ENCODE data around the gene NFIX. TPM values are rescaled to one million over a fixed set of nuclear protein-coding genes. Genes with fewer than 3 reads are reported as not detected.

Gene NFIX
- polyA plus RNA-seq, 3 donors: 0.25 to 3.7 (median 0.90) TPM

DNA sequence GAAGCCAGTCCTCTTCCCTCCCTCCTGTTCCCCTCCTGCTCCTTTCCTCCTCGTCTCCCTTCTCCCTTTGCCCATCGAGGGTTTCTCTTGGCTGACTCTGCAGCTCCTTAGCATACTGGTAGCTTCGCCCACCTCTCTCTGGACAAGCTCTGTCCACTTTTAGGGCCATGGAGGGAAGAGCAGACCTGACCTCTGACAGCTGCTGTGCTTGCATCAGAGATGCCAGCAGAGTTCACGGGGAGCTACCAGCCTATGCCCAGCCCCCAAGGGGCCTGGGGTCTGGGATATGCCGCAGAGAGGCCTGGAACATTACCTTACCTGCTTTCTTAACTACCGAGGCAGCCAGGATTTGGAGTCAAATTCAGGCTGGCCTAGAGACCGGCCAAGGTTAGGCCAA is 87.7 kb downstream of the NFIX start:
- WGBS (ENCODE audit: insufficient coverage): 80% methylated on average over 7 of the region's 7 CpGs
- H3K4me2 ChIP-seq (replicated peaks; ENCODE audit: extremely low read depth, low read length, poor library complexity, severe bottlenecking): no peak overlapping the region
- H3K9me3 ChIP-seq (replicated peaks in 1 of 2; ENCODE audit: control insufficient read depth in 1 of 2, insufficient read depth in 1 of 2, low read length in 2 of 2): no peaks in the 10 kb centered on the region
- Mint-ChIP-seq H3K4me3 (no peak overlapping the region), H3K9me3 (no peaks in the 10 kb centered on the region), H3K36me3 (peaks cover 2 to 3% of the 10 kb centered on the region in 2 donors), H3K4me1 (peaks cover 20% of the 10 kb centered on the region), H3K27me3 (ENCODE audit: low read depth in 3 of 3) (peaks cover 2 to 5% (median 3%) of the 10 kb centered on the region in 3 donors), H3K27ac (peak overlapping the region in 1 of 7 donors; percentile 46)
- H3K27ac ChIP-seq (ENCODE audit: low read depth in 1 of 2, low read length in 2 of 2): no peak overlapping the region
- no peaks in the 10 kb centered on the region for H3K79me2 ChIP-seq (ENCODE audit: insufficient read depth, low read length)
- TF ChIP-seq, protein P1, sequence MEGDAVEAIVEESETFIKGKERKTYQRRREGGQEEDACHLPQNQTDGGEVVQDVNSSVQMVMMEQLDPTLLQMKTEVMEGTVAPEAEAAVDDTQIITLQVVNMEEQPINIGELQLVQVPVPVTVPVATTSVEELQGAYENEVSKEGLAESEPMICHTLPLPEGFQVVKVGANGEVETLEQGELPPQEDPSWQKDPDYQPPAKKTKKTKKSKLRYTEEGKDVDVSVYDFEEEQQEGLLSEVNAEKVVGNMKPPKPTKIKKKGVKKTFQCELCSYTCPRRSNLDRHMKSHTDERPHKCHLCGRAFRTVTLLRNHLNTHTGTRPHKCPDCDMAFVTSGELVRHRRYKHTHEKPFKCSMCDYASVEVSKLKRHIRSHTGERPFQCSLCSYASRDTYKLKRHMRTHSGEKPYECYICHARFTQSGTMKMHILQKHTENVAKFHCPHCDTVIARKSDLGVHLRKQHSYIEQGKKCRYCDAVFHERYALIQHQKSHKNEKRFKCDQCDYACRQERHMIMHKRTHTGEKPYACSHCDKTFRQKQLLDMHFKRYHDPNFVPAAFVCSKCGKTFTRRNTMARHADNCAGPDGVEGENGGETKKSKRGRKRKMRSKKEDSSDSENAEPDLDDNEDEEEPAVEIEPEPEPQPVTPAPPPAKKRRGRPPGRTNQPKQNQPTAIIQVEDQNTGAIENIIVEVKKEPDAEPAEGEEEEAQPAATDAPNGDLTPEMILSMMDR (IDR thresholded peaks at IDR 0.05): no peak
- DNase-seq: no peak
- H3K9ac ChIP-seq (ENCODE audit: insufficient read depth, low read length, poor library complexity, severe bottlenecking): no peak overlapping the region
- H3K27me3 ChIP-seq (ENCODE audit: control insufficient read depth in 2 of 2, insufficient read depth in 2 of 2, low read length in 2 of 2): no peaks in the 10 kb centered on the region
- intact Hi-C loops (cut with micrococcal nuclease): no loop called here
- no peak overlapping the region for H2AFZ ChIP-seq (ENCODE audit: insufficient read depth, low read depth, low read length, poor library complexity, severe bottlenecking)
- H3K4me1 ChIP-seq (ENCODE audit: control insufficient read depth in 1 of 2, insufficient read depth in 2 of 2, low read length in 2 of 2): peaks cover 12 to 13% of the 10 kb centered on the region in 2 donors
- no peaks in the 10 kb centered on the region for H4K20me1 ChIP-seq (ENCODE audit: insufficient read depth, low read length)
- H3K4me3 ChIP-seq (replicated peaks in 1 of 3; ENCODE audit: low read depth in 2 of 3, low read length in 3 of 3): no peak overlapping the region
- H3K36me3 ChIP-seq (replicated peaks in 1 of 2; ENCODE audit: control insufficient read depth in 1 of 2, insufficient read depth in 2 of 2, low read length in 2 of 2): no peaks in the 10 kb centered on the region

DNA sequence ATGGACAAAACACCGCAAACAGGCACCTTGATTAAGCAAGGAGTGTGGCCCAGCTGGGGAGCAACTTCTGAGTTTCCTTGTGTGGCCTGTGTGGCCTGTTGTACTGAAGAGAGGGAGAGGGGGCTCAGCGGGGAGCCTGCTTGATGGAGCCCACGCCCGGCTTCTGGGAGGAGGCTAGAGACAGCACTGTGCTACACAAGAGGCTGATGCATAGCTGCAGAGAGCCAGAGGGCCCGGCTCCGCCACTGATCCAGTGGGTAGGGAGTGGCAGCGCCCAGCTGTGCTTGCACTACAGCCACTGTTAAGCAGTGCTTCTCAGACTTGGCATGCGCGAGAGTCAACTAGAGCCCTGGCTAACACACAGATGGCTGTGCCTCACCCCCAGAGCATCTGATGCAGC is 88.4 kb downstream of the NFIX start:
- no peak overlapping the region for H3K9ac ChIP-seq (ENCODE audit: insufficient read depth, low read length, poor library complexity, severe bottlenecking)
- Mint-ChIP-seq H3K36me3 (peaks cover 2 to 3% of the 10 kb centered on the region in 2 donors), H3K27me3 (ENCODE audit: low read depth in 3 of 3) (peaks cover 3 to 5% (median 5%) of the 10 kb centered on the region in 3 donors), H3K4me1 (peaks cover 22% of the 10 kb centered on the region), H3K27ac (no peak overlapping the region), H3K4me3 (no peak overlapping the region), H3K9me3 (no peaks in the 10 kb centered on the region)
- intact Hi-C loops (cut with micrococcal nuclease): no loop called here
- H4K20me1 ChIP-seq (ENCODE audit: insufficient read depth, low read length): no peaks in the 10 kb centered on the region
- no peak overlapping the region for H3K4me2 ChIP-seq (replicated peaks; ENCODE audit: extremely low read depth, low read length, poor library complexity, severe bottlenecking)
- no peak overlapping the region for H3K27ac ChIP-seq (ENCODE audit: low read depth in 1 of 2, low read length in 2 of 2)
- DNase-seq: no peak
- H3K27me3 ChIP-seq (ENCODE audit: control insufficient read depth in 2 of 2, insufficient read depth in 2 of 2, low read length in 2 of 2): no peaks in the 10 kb centered on the region
- no peaks in the 10 kb centered on the region for H3K9me3 ChIP-seq (replicated peaks in 1 of 2; ENCODE audit: control insufficient read depth in 1 of 2, insufficient read depth in 1 of 2, low read length in 2 of 2)
- H3K36me3 ChIP-seq (replicated peaks in 1 of 2; ENCODE audit: control insufficient read depth in 1 of 2, insufficient read depth in 2 of 2, low read length in 2 of 2): no peaks in the 10 kb centered on the region
- H3K4me1 ChIP-seq (ENCODE audit: control insufficient read depth in 1 of 2, insufficient read depth in 2 of 2, low read length in 2 of 2): peaks cover 11 to 12% of the 10 kb centered on the region in 2 donors
- 99% methylated on average over 8 of the region's 9 CpGs for WGBS (ENCODE audit: insufficient coverage)
- H2AFZ ChIP-seq (ENCODE audit: insufficient read depth, low read depth, low read length, poor library complexity, severe bottlenecking): no peak overlapping the region
- H3K4me3 ChIP-seq (replicated peaks in 1 of 3; ENCODE audit: low read depth in 2 of 3, low read length in 3 of 3): no peak overlapping the region
- no peaks in the 10 kb centered on the region for H3K79me2 ChIP-seq (ENCODE audit: insufficient read depth, low read length)
- TF ChIP-seq, protein P1 (IDR thresholded peaks at IDR 0.05): no peak
